Natural killer cell (primary cell): ENCODE measurements around the gene IGF1R. TPM values are rescaled to one million over a fixed set of nuclear protein-coding genes. Genes with fewer than 3 reads are reported as not detected.

Experiments used
- ATAC-seq, 3 donors: fragments of 150-1000 bp in 2 of 3; fragments of 200-7000 bp in 1 of 3; cut with Tn5 transposase; 1 replicate in 1 of 3; 2 replicates in 2 of 3; pipeline ENCODE4 v1.10.0; 2021; ENCODE audit warnings: mild to moderate bottlenecking in 2 of 3, moderate library complexity in 2 of 3
- DNase-seq, 2 donors: peaks; one replicate each; pipeline versions ENCODE4 v3.0.0 to v3.0.0-alpha.2; 2013 to 2021; ENCODE audit warnings: mixed read lengths in 1 of 2
- H3K27ac ChIP-seq: one replicate; pipeline ENCODE4 v1.5.1; 2013; ENCODE audit warnings: mild to moderate bottlenecking, low read length
- H3K27me3 ChIP-seq: one replicate; pipeline ENCODE4 v1.6.1; 2013; ENCODE audit warnings: low read length; ENCODE audit not compliant: control insufficient read depth, insufficient read depth
- H3K36me3 ChIP-seq: one replicate; pipeline ENCODE4 v1.6.1; 2013; ENCODE audit warnings: low read length; ENCODE audit not compliant: control insufficient read depth, insufficient read depth
- H3K4me1 ChIP-seq: one replicate; pipeline ENCODE4 v1.6.1; 2013; ENCODE audit warnings: low read length; ENCODE audit not compliant: control insufficient read depth, insufficient read depth
- H3K4me3 ChIP-seq: one replicate; pipeline ENCODE4 v1.5.1; 2013; ENCODE audit warnings: low read length
- H3K9me3 ChIP-seq: one replicate; pipeline ENCODE4 v1.6.1; 2013; ENCODE audit warnings: low read length; ENCODE audit not compliant: control insufficient read depth, insufficient read depth
- H3K27ac Mint-ChIP-seq, 2 donors: one replicate each; pipeline ENCODE4 v1.8.0; 2022; ENCODE audit warnings: mild to moderate bottlenecking in 2 of 2, mixed read lengths in 2 of 2, moderate library complexity in 1 of 2
- H3K27me3 Mint-ChIP-seq, 2 donors: one replicate each; pipeline ENCODE4 v1.8.0; 2022; ENCODE audit warnings: low read depth in 2 of 2, mixed read lengths in 2 of 2
- H3K36me3 Mint-ChIP-seq: one replicate; pipeline ENCODE4 v1.8.0; 2022; ENCODE audit warnings: mixed read lengths
- H3K4me1 Mint-ChIP-seq, 2 donors: one replicate each; pipeline ENCODE4 v1.8.0; 2022; ENCODE audit warnings: mixed read lengths in 2 of 2
- H3K4me3 Mint-ChIP-seq: one replicate; pipeline ENCODE4 v1.8.0; 2022; ENCODE audit warnings: mild to moderate bottlenecking, moderate library complexity, mixed read lengths
- H3K9me3 Mint-ChIP-seq, 2 donors: one replicate each; pipeline ENCODE4 v1.8.0; 2022; ENCODE audit warnings: mixed read lengths in 2 of 2
- CTCF ChIP-seq: fragments of 200-600 bp; IDR thresholded peaks from one replicate; pipeline ENCODE4 v1.8.0; 2022; ENCODE audit warnings: antibody characterized with exemption
- WGBS: methylation state at CpG from one replicate; pipeline ENCODE4 v1.1.7; 2013; ENCODE audit warnings: missing lambda C conversion rate; ENCODE audit not compliant: insufficient coverage; 5-methylcytosine and 5-hydroxymethylcytosine counted together
- intact Hi-C: fragments of 100-400 bp; cut with micrococcal nuclease; formaldehyde crosslinking; loops from one replicate; pipeline ENCODE4 v1.14.2; 2022
- total RNA-seq, 4 donors: library from RNA; stranded (reverse); fragments of 120-200 nt in 1 of 4; gene quantifications; one replicate each; pipeline versions ENCODE4 v1.2.3 to v1.2.4, GENCODE V29; 2013 to 2022

The IGF1R gene
- total RNA-seq, 3 donors from 2014 or later (not counting 1 experiment from before 2014, with no cell fraction given) = 47.3 to 50.7 (median 49.0) TPM

GRCh38 chr15:98791046-98791701 lies 142.8 kb downstream of the IGF1R start:
- Histone ChIP-seq H3K27me3 (no peaks in the 10 kb centered on the region), H3K9me3 (no peaks in the 10 kb centered on the region), H3K4me3 (no peak overlapping the region), H3K36me3 (no peaks in the 10 kb centered on the region), H3K4me1 (peaks cover under 1% of the 10 kb centered on the region), H3K27ac (no peak overlapping the region)
- Mint-ChIP-seq H3K36me3 (no peaks in the 10 kb centered on the region), H3K4me3 (no peak overlapping the region), H3K4me1 (peaks cover 47 to 49% of the 10 kb centered on the region in 2 donors), H3K27ac (no peak overlapping the region), H3K27me3 (no peaks in the 10 kb centered on the region), H3K9me3 (no peaks in the 10 kb centered on the region)
- TF ChIP-seq CTCF = no peak
- intact Hi-C loops = no loop called here
- 98% methylated on average over 2 of the region's 2 CpGs for WGBS
- DNase-seq (no peak), ATAC-seq (no peak)

- H3K36me3 ChIP-seq = no peaks in the 10 kb centered on the region
- H3K4me1 Mint-ChIP-seq = peaks cover 41 to 48% of the 10 kb centered on the region in 2 donors
- no peaks in the 10 kb centered on the region for H3K4me1 ChIP-seq
- H3K27ac Mint-ChIP-seq = no peak overlapping the region
- no peaks in the 10 kb centered on the region for H3K27me3 Mint-ChIP-seq
- no peaks in the 10 kb centered on the region for H3K36me3 Mint-ChIP-seq
- no peaks in the 10 kb centered on the region for H3K9me3 ChIP-seq
- no peaks in the 10 kb centered on the region for H3K9me3 Mint-ChIP-seq
- no peak overlapping the region for H3K27ac ChIP-seq
- intact Hi-C loops = no loop called here
- no peak overlapping the region for H3K4me3 Mint-ChIP-seq
- H3K27me3 ChIP-seq = no peaks in the 10 kb centered on the region
- no peak overlapping the region for H3K4me3 ChIP-seq
- no peak for TF ChIP-seq CTCF
- ATAC-seq (no peak), DNase-seq (no peak)
Observed at GRCh38 chr15:98792117-98792516, 143.8 kb downstream of the IGF1R start.

- Histone ChIP-seq H3K36me3 (no peaks in the 10 kb centered on the region), H3K9me3 (no peaks in the 10 kb centered on the region), H3K27me3 (no peaks in the 10 kb centered on the region), H3K4me1 (no peaks in the 10 kb centered on the region), H3K27ac (no peak overlapping the region), H3K4me3 (no peak overlapping the region)
- DNase-seq (no peak), ATAC-seq (no peak)
- no peaks in the 10 kb centered on the region for H3K9me3 Mint-ChIP-seq
- 91% methylated on average over 4 of the region's 4 CpGs for WGBS
- TF ChIP-seq CTCF = no peak
- no peaks in the 10 kb centered on the region for H3K36me3 Mint-ChIP-seq
- no peak overlapping the region for H3K4me3 Mint-ChIP-seq
- peaks cover 36 to 44% of the 10 kb centered on the region in 2 donors for H3K4me1 Mint-ChIP-seq
- no peak overlapping the region for H3K27ac Mint-ChIP-seq
- no peaks in the 10 kb centered on the region for H3K27me3 Mint-ChIP-seq
- intact Hi-C loops = no loop called here
Observed at GRCh38 chr15:98794211-98794610, 145.9 kb downstream of the IGF1R start.

- no peaks in the 10 kb centered on the region for H3K27me3 Mint-ChIP-seq
- no peaks in the 10 kb centered on the region for H3K36me3 ChIP-seq
- no peaks in the 10 kb centered on the region for H3K4me1 ChIP-seq
- peaks cover 37 to 44% of the 10 kb centered on the region in 2 donors for H3K4me1 Mint-ChIP-seq
- H3K36me3 Mint-ChIP-seq = no peaks in the 10 kb centered on the region
- no peaks in the 10 kb centered on the region for H3K9me3 Mint-ChIP-seq
- no peaks in the 10 kb centered on the region for H3K27me3 ChIP-seq
- no peak overlapping the region for H3K4me3 ChIP-seq
- no peak overlapping the region for H3K27ac Mint-ChIP-seq
- DNase-seq (no peak), ATAC-seq (no peak)
- no peak for TF ChIP-seq CTCF
- H3K9me3 ChIP-seq = no peaks in the 10 kb centered on the region
- no peak overlapping the region for H3K27ac ChIP-seq
- no peak overlapping the region for H3K4me3 Mint-ChIP-seq
- intact Hi-C loops = no loop called here
- WGBS = 84% methylated on average over 3 of the region's 3 CpGs
Observed at GRCh38 chr15:98794748-98795147, 146.4 kb downstream of the IGF1R start.
